ENCODE measurements around the gene HLA-DQA1. TPM values are rescaled to one million over a fixed set of nuclear protein-coding genes. Genes with fewer than 3 reads are reported as not detected.
"Not testable (repeated sequence)": the region's sequence is repeated elsewhere in the genome, so short reads cannot be mapped to it uniquely, and the experiment has no call there.

HLA-DQA1 gene
- total and polyA plus RNA-seq, 10 donors, result 19.1 to 441 (median 228) TPM

DNA sequence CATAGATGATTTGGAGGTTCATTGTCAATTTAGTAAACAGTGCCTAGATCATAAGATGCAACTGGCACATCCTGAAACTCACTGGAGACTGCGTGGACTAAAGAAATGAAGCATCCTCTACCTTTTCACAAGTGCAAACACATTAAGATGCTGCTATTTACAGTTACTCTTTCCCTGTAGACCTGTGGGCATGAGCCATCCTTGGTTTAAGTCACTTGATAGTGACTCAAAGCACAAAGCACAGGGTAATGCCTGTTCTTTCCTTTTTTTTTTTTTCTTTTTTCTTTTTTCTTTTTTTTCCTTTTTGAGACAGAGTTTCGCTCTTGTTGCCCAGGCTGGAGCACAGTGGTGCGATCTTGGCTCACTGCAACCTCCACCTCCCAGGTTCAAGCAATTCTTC is 10.0 kb upstream of the HLA-DQA1 start:
- Histone ChIP-seq H3K4me3 (no peak overlapping the region), H3K27me3 (replicated peaks in 1 of 7) (no peaks in the 10 kb centered on the region), H3K27ac (peak overlapping the region in 6 of 8 donors; percentile 4 to 94 (median 74)), H3K36me3 (no peaks in the 10 kb centered on the region), H3K9me3 (no peaks in the 10 kb centered on the region), H3K4me1 (peaks cover 0 to 25% (median 4%) of the 10 kb centered on the region in 6 donors)
- no peak for DNase-seq
- 0 to 58% (median 2%) methylated on average over 1 to 3 of the region's 3 CpGs for WGBS, 5 donors
- TF ChIP-seq, protein P1, sequence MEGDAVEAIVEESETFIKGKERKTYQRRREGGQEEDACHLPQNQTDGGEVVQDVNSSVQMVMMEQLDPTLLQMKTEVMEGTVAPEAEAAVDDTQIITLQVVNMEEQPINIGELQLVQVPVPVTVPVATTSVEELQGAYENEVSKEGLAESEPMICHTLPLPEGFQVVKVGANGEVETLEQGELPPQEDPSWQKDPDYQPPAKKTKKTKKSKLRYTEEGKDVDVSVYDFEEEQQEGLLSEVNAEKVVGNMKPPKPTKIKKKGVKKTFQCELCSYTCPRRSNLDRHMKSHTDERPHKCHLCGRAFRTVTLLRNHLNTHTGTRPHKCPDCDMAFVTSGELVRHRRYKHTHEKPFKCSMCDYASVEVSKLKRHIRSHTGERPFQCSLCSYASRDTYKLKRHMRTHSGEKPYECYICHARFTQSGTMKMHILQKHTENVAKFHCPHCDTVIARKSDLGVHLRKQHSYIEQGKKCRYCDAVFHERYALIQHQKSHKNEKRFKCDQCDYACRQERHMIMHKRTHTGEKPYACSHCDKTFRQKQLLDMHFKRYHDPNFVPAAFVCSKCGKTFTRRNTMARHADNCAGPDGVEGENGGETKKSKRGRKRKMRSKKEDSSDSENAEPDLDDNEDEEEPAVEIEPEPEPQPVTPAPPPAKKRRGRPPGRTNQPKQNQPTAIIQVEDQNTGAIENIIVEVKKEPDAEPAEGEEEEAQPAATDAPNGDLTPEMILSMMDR (IDR thresholded peaks at IDR 0.05 in 8 of 11, conservative IDR thresholded peaks at IDR 0.05 in 3 of 11), result no peak
- no peak for TF ChIP-seq POLR2A (IDR thresholded peaks at IDR 0.05)
- TF ChIP-seq POLR2AphosphoS5 (IDR thresholded peaks at IDR 0.05), result no peak
- intact Hi-C loops (cut with DNase I; ENCODE audit: low total_unique reads), result no loop called here

DNA sequence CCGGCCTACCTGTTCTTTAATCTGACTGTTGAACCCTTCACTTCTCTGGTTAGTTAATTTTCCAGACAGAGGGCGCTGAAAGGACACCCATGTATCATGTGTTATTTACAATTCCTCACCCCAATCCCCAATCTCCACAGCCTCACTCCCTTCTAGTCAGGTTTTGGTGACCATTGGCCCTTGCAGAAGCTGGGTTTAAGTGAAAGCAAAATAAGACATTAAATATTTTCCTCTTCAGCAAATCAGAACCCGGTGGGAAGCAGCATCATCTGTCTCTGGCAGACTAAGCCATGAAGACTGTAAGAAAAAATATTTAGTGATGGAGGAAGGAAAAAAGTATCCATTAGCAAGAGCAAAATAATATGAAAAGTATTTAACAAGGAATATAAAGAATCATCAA is 9.4 kb upstream of the HLA-DQA1 start:
- Histone ChIP-seq H3K4me3 (peak overlapping the region in 1 of 8 donors; percentile 39), H3K27ac (peak overlapping the region in 6 of 8 donors; percentile 4 to 94 (median 74)), H3K4me1 (peaks cover 0 to 24% (median 1%) of the 10 kb centered on the region in 6 donors), H3K9me3 (no peaks in the 10 kb centered on the region), H3K27me3 (replicated peaks in 1 of 7) (no peaks in the 10 kb centered on the region), H3K36me3 (no peaks in the 10 kb centered on the region)
- DNase-seq, result no peak
- intact Hi-C loops (cut with DNase I; ENCODE audit: low total_unique reads), result no loop called here
- peak in 2 of 3 donors; percentile 22 to 84 for TF ChIP-seq POLR2AphosphoS5 (IDR thresholded peaks at IDR 0.05)
- TF ChIP-seq, protein P1 (IDR thresholded peaks at IDR 0.05 in 8 of 11, conservative IDR thresholded peaks at IDR 0.05 in 3 of 11), result no peak
- TF ChIP-seq POLR2A (IDR thresholded peaks at IDR 0.05), result peak in 1 of 3 donors; percentile 80
- 21 to 54% (median 30%) methylated on average over 3 of the region's 3 CpGs for WGBS, 5 donors

DNA sequence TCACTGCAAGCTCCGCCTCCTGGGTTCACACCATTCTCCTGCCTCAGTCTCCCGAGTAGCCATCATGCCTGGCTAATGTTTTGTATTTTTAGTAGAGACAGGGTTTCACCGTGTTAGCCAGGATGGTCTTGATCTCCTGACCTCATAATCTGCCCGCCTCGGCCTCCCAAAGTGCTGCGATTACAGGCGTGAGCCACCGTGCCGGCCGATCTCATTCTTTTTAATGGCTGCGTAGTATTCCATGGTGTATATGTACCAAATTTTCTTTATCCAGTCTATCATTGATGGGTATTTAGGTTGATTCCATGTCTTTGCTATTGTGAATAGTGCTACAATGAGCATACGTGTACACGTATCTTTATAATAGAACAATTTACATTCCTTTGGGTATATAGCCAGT is 7.4 kb upstream of the HLA-DQA1 start:
- H3K9me3 ChIP-seq; intact Hi-C loops (cut with DNase I; ENCODE audit: low total_unique reads); H3K36me3 ChIP-seq; H3K4me3 ChIP-seq; H3K27me3 ChIP-seq (replicated peaks in 1 of 7); DNase-seq: not testable (repeated sequence)
- Histone ChIP-seq H3K4me1 (peaks cover 0 to 26% (median 0%) of the 10 kb centered on the region in 6 donors), H3K27ac (peak overlapping the region in 1 of 8 donors; percentile 94)
- WGBS, 5 donors, result 65 to 100% (median 95%) methylated on average over 2 to 13 of the region's 13 CpGs

DNA sequence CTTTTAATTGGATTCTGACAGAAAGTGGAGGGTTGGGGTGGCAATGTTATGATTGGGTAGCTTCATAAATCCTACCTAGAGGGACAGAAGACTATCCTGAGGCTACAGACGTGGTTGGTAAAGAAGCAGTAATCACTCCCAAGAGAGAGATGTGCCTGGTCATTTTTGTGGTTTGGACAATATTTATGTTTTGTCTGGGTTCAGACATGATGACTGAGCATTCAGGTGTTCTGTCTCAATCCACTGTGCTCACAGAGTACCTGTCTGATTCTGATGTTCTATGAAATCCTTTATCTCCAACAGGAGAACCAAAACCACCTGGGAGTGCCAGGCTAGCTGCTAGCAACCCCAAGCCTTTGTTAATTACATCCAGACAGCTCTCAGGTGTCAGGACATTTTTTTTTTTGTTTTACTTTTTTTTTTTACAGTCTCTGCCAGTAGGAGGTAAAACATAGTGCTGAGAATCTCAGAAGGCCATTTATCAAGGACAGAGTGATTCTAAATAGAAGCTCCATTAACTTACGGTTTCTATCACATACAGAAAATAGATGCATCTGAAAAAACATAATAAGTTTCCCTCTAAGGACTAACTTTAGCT is 1.6 kb upstream of the HLA-DQA1 start:
- Histone ChIP-seq H3K27me3 (replicated peaks in 1 of 7) (no peaks in the 10 kb centered on the region), H3K27ac (peak overlapping the region in 3 of 8 donors; percentile 51 to 83 (median 80)), H3K36me3 (no peaks in the 10 kb centered on the region), H3K4me1 (peaks cover 0 to 32% (median 0%) of the 10 kb centered on the region in 6 donors), H3K9me3 (no peaks in the 10 kb centered on the region), H3K4me3 (no peak overlapping the region)
- WGBS, 5 donors, result 15 to 50% (median 36%) methylated on average over 2 of the region's 2 CpGs
- intact Hi-C loops (cut with DNase I; ENCODE audit: low total_unique reads), result no loop called here
- no peak for DNase-seq
- TF ChIP-seq POLR2AphosphoS5 (IDR thresholded peaks at IDR 0.05), result no peak
- TF ChIP-seq POLR2A (IDR thresholded peaks at IDR 0.05), result no peak
- TF ChIP-seq, protein P1 (IDR thresholded peaks at IDR 0.05 in 8 of 11, conservative IDR thresholded peaks at IDR 0.05 in 3 of 11), result no peak
